DLD1 (cell line): Measurements from ENCODE around the gene PAFAH1B2.
"Not testable (repeated sequence)": the region's sequence is repeated elsewhere in the genome, so short reads cannot be mapped to it uniquely, and the experiment has no call there.

Source experiments
- in situ Hi-C: cut with HindIII; loops from 2 replicates; pipeline ENCODE4 v1.10.0; 2017; ENCODE audit warnings: low sequenced_read_pairs

PAFAH1B2 gene

DNA sequence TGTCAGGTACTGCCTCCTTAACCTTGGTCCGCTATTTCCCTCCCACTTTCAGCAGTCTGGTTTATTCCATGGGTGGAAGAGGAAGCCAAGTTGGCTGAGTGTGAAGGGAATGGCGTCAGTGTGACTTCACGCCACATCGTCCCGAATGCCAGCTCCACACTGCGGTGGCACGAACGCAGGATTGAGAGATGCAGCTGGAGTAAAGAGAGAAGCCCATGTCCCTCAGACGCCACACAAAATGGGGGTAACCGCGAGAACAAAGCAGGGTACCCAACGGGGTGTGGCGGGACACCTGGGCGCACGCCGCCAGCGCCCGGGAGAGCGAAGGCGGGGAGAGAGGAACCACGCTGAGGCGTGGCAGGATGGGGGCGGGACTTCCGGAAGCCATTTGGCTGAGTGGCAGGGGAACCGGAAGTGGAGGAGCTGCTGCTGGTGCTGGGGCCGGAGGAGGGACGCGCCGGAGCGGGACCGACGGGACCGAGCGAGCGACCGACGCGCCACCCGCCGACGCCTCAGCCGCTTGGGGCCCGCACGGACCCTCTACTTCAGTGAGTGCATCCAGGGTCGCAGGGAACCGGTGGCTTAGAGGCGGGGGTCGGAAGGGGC is at the start of gene PAFAH1B2:
PAFAH1B2 (plus strand) TSS at position 417 of the 606 bp plus-strand sequence. CDS start 8,161 bp downstream, outside the sequence.
- in situ Hi-C loops, result no loop called here

- in situ Hi-C loops, result no loop called here
Observed at GRCh38 chr11:117094776-117095175, 49.3 kb upstream of the PAFAH1B2 start.

DNA sequence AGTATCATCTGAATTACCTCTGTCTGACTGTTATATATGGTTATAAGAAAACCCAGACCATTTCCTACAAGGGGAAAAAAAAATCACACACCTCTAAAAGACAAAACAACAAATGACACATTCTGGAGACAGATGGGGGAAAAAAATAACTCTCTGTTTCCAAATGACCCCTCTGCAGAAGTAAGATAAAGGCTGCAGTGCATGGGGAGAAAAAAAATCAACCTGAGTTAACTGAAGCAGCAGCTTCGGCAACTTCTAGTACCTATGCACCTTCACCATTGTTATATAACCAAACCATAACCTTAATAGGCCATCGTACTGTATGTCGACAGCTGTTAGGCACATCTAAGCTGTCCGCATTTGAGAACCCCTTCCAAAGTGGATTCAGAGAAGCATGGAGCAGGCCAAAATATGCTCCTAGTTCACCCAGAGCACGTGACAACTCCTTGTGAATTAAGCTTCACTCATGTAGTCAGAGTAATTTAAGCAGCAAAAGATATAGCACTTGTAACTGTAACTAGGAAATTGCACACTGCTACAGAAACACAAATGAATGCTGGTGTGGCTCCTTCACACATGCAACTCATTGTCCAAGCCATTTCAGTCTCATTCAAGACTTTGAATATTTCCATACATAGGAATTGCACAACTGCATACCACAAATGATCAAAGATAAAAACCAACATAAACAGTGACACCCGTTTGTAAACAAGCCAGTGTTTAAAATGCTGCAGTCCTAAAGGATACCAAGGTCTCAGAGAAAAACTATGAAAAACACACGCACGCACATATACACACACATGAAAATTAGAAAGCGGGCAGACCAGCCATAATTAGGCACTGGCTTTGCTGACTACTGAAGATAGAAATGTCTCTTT is 48.6 kb upstream of the PAFAH1B2 start:
- in situ Hi-C loops, result no loop called here

- in situ Hi-C loops, result no loop called here
Observed at GRCh38 chr11:117096201-117096991, 47.7 kb upstream of the PAFAH1B2 start.

GRCh38 chr11:117097014-117097388 is 47.1 kb upstream of the PAFAH1B2 start:
- in situ Hi-C loops, result no loop called here

DNA sequence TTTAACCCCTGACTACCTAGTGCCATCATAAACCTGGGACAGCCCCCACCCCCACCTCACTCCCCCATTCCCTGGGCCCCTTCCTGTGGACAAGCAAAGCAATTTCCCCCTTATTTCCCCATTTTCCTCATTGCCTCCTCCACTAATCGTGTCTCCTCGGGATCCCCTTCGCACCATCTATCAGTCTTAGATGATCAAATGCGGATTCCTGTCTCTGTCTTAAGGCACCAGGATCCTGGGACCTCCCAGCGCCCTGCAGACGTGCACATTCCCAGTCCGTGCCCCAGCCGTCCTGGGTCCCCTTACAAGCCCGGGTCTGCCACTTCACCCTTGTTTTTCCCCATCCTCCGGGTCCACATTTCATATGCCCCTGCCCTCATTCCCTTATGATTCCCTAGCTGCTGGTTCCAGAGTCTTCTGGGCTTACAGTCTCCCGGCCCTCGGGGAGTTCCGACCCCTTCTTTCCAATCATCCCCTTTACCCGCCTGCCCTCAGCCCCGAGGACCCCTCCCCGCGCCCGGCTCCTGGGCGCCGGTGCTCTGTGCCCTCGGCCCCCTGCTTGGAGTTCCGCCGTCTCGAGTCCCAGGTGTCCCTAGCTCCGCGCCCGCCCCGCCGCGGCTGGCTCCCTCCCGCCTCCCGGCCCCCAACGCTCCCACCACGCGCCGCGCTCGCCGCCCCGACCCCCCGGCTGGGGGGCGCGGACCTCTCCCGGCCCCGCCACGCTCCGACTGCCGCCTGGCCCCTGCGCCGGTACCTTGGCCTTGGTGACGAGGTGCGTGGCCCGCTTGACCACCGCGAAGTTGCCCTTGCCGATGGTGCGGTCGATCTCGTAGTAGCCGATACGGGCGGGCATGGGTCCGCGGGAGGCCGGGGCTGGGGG is 46.5 kb upstream of the PAFAH1B2 start:
- in situ Hi-C loops, result no loop called here

DNA sequence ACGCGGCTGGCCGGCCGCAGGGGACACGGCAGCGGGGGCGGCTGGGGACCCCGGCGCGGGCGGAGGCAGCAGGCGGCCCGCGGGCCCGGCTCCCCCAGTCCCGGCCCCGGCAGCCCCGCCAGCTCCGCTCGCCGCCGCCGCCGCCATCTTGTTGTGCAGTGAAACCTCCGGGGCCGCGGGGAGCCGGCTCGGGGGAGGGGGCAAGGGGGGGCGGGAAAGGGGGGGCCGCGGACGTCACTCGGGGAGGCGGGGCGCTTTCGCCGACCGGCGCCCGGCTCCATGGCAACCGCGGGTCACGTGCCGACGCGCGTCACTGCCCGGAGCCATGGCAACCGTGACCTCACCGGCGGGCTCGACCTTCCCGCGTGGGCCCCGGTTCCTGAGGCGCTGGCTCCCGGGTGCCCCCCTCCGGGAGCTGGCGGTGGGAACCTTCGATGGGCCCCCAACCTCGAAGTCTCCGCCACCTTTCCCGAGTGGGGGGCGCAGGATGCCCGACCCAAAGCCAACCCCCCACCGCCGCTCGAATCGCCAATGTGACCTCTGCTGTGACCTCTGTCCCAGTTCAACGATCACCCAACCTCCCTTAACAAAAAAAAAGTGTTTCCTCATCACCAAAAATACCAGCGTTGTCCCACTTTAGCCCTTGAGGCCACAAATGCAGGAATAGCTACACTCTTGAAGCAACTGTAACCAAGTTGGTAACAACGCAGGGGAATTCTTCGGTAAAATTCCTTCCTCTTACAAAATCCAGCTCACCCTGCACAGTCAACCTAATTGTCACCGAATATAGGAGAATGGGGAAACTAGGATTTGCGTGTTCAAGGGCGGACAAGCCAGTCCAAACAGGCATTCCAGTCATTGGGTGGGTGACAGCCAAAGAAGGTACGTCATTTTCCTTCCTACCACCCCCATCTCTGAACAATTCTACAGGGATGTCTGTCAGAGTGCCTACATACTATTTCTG is 45.5 kb upstream of the PAFAH1B2 start, which contains the start of gene SIK3:
SIK3 (minus strand) TSS at position 160 of the 964 bp plus-strand sequence; CDS start at position 147, 13 bp downstream.
- in situ Hi-C loops, result no loop called here

GRCh38 chr11:117099696-117100095 is 44.4 kb upstream of the PAFAH1B2 start:
- in situ Hi-C loops, result no loop called here

- in situ Hi-C loops, result no loop called here
Observed at GRCh38 chr11:117100556-117100955, 43.5 kb upstream of the PAFAH1B2 start.

GRCh38 chr11:117107701-117108590 is 36.1 kb upstream of the PAFAH1B2 start:
- in situ Hi-C loops, result no loop called here

- in situ Hi-C loops, result no loop called here
Observed at GRCh38 chr11:117110294-117110950, 33.7 kb upstream of the PAFAH1B2 start.

DNA sequence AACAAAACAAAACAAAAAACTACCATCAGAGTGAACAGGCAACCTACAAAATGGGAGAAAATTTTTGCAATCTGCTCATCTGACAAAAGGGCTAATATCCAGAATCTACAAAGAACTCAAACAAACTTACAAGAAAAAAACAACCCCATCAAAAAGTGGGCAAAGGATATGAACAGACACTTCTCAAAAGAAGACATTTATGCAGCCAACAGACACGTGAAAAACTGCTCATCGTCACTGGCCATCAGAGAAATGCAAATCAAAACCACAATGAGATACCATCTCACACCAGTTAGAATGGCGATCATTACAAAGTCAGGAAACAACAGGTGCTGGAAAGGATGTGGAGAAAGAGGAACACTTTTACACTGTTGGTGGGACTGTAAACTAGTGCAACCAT is 31.6 kb upstream of the PAFAH1B2 start:
- in situ Hi-C loops, result not testable (repeated sequence)

DNA sequence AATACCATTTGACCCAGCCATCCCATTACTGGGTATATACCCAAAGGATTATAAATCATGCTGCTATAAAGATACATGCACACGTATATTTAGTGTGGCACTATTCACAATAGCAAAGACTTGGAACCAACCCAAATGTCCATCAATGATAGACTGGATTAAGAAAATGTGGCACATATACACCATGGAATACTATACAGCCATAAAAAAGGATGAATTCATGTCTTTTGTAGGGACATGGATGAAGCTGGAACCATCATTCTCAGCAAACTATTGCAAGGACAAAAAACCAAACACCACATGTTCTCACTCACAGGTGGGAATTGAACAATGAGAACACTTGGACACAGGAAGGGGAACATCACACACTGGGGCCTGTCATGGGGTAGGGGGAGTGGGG is 31.1 kb upstream of the PAFAH1B2 start:
- in situ Hi-C loops, result not testable (repeated sequence)

- in situ Hi-C loops, result no loop called here
Observed at GRCh38 chr11:117117681-117118080, 26.4 kb upstream of the PAFAH1B2 start.

DNA sequence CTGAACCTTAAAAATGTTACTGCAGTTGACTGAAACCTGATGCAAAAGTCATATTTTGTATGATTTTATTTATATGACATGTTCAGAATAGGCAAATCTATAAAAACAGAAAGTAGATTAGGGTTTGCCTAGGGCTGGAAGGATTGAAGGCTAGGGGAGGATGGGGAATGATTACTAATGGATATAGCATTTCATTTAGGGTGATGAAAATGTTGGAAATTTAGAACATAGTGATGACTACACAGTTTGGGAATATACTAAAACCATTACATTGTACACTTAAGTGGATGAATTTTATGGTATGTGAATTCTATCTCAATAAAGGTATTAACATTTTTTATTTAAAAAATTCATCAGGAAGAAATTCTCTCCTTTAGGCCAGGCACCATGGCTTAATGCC is 22.9 kb upstream of the PAFAH1B2 start:
- in situ Hi-C loops, result no loop called here

DNA sequence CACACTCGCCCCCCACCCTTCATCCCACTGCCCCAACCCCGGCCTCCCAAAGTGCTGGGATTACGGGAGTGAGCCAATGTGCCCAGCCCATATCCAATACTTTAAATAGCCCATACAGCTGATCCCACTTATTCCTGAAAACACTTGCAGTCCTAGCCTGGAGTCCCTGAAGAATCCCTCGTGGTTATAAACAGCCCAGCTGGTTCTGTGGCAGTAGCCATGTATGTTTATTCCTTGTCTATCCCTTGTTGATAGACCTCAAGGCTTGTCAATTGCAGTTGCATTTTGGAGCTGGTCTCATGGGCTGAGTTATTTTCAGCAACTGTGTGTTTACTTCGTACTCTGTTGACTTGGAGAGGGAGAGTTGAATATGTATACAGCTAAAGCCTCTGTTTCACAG is 21.5 kb upstream of the PAFAH1B2 start:
- in situ Hi-C loops, result no loop called here

DNA sequence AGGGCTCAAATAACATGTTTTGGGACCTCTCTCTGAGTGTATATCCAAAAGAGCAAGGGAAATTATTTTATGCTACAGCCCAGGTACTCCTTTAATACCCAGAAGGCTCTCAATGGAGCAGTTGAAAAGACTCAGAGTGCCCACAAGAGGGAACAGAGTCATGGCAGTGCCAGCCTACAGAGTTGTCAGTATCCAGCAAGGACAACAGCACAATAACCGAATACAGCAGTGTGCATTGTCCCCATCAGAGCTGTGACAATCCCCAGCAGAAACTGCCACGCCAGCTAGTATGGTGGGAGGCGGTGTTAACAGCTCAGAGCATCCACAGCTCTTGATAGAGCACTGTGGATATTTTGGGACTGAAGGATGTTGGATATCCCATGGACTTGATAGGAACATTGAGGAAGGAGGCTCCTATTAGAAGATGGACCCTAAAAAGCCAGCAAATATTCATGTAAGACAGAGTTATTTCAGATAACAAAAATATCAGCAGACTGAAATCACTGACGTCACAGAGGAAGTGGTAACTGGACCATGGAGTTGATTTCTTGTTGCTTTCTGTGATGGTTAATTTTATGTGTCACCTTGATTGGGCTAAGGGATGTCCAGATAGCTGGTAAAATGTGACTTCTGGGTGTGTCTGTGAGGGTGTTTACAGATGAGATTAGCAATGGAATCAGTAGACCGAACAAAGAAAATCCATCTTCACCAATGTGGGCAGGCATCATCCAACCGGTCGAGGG is 17.7 kb upstream of the PAFAH1B2 start:
- in situ Hi-C loops, result no loop called here
